GM13976 (cell line): Measurements from ENCODE around the gene BRD7.

ENCODE experiments used
- DNase-seq: peaks from one replicate; pipeline ENCODE4 v3.0.0; 2012; ENCODE audit warnings: low spot score
- in situ Hi-C: fragments of 300-500 bp; cut with MboI; formaldehyde crosslinking; loops from one replicate; pipeline ENCODE4 v1.12.0; 2022; ENCODE audit warnings: low sequenced_read_pairs, mixed read lengths, inconsistent platforms; ENCODE audit not compliant: unreplicated experiment
- TF ChIP-seq, protein P1 (sequence below): IDR thresholded peaks from 2 replicates; pipeline ENCODE4 v1.5.1; 2012; ENCODE audit warnings: borderline replicate concordance, mild to moderate bottlenecking; ENCODE audit not compliant: insufficient read depth; ENCODE audit errors: extremely low read depth, missing control alignments, control extremely low read depth

Gene BRD7

GRCh38 chr16:50285406-50286003 is 83.3 kb downstream of the BRD7 start:
- in situ Hi-C loops = no loop called here
- TF ChIP-seq, protein P1, sequence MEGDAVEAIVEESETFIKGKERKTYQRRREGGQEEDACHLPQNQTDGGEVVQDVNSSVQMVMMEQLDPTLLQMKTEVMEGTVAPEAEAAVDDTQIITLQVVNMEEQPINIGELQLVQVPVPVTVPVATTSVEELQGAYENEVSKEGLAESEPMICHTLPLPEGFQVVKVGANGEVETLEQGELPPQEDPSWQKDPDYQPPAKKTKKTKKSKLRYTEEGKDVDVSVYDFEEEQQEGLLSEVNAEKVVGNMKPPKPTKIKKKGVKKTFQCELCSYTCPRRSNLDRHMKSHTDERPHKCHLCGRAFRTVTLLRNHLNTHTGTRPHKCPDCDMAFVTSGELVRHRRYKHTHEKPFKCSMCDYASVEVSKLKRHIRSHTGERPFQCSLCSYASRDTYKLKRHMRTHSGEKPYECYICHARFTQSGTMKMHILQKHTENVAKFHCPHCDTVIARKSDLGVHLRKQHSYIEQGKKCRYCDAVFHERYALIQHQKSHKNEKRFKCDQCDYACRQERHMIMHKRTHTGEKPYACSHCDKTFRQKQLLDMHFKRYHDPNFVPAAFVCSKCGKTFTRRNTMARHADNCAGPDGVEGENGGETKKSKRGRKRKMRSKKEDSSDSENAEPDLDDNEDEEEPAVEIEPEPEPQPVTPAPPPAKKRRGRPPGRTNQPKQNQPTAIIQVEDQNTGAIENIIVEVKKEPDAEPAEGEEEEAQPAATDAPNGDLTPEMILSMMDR = no peak
- no peak for DNase-seq

DNA sequence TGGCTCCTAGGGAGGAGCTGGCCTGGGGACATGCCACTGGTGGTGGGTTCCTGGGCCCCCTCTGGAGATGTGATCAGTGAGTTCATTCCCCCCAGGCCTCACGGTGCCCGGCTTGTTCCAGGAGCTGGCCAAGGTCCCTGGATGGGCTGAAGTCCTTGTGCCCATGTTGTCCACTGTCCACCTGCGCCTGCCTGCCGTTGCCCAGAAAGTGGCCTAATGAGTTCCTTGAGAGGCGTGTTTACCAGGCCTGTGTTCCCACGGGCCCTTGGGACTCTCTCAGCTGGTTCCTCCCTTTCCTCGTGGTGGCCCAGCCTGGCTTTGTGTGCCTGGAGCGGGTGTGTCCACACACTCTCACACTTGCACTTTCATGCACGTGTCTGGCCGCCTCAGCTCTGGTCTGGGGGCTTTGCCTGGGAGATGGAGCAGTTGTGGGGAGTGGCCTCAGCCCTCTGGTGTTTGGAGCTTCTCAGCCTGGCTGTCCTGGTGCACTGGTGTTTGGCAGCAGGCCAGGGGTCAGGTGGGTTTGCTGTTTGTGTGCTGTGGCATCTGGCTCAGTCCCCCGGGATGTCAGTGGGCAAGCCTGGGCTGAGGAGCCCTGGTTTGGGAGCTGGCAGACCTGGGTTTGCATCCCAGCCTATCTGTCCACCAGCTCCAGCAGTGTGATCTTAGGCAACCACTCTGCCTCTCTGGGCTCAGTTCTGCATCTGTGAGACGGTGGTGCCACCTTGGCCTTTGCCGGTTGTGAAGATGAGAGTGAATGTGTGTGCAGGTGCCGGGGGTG is 84.5 kb downstream of the BRD7 start:
- TF ChIP-seq, protein P1 = no peak

DNA sequence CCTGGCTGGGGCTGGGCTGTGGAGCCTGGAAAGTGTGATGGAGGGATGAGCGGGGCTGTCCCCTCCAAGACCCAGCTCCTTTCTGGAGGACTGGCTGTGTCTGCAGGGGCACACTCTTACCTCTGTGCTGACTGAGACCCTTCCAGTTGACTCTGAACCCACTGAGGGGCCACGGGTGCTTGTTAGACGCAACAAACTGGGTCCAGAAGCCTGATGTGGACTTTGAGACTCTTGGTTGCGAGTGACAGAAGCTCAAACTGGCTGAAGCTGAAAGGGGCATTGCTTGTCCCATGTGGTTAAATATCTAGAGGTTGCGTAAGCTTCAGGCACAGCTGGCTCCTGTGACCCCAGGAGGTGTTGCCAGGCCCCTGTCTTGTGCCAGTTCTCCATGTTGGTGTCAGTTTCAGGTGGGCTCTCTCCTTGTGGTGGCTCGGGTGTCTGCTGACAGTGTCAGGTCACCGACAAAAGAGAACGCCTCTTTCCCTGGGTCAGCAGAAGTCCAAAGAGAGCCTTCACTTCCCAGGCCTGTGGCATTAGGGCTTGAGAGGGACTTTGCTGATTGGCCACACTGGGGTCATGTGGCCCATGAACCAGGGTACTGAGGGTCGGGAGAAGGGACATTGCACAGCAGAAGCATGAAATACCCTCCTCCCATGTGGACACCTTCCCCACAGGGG is 85.7 kb downstream of the BRD7 start:
- in situ Hi-C loops = no loop called here
- DNase-seq = no peak

More for the DNA sequence above, 84.5 kb downstream of the BRD7 start:
- in situ Hi-C loops = no loop called here
- DNase-seq = no peak

DNA sequence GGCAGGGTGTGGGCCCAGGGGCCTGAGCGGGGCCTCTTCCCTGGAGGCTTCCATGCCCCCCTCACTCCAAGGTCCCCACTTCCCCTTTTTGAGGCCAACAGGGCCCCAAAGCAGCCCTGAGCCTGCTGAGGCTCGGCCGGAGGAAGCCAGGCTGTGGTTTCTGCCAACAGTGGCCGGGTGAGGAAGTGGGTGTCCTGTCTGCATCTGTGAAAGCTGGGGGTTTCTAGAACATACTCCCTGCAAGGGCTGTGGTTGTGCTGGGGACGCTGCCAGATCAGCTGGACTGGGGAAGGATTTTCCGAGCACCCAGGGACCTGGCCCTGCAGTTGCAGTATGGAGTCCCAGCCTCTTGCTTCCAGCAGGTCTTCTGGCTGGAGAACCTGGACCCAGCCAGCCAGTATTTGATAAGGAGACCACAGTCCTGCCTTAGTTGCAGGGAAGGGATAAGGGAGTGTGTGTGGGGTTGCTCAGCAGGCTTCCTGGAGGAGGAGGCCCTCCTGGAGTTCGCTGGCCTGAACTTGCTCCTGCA is 86.7 kb downstream of the BRD7 start:
- peak; percentile 84 for DNase-seq
- in situ Hi-C loops = no loop called here
- TF ChIP-seq, protein P1 = no peak

More for the DNA sequence above, 85.7 kb downstream of the BRD7 start:
- TF ChIP-seq, protein P1 = no peak

DNA sequence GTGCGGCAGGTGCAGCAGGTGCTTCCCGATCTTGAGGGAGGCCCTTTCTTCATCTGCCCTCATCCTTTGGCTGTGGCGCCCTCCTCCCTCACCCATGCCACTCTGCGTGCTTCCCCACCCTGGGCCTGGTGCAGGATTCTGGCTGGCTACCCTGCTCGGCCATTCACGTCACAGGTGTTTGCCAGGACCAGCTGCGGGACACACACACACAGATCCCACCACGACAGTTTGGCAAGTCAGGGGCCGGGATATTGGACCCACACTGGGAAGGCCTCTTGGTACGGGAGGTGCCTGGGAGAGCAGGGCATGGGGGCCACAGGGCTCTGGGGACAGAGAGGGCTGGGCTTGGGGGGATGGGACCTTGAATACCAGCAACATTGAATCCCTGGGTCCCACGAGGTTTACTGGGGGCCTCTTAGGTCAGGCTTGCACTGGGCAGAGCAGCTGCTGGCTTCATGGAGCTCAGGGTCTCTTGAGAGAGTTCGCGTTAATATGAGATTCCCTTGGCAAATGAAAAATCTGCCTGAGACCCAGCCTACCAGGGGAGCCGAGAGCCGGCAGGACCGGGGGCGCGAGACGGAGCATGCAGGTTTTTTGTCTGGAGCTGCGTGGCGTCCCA is 87.3 kb downstream of the BRD7 start:
- in situ Hi-C loops = no loop called here
- TF ChIP-seq, protein P1 = no peak
- no peak for DNase-seq

GRCh38 chr16:50280932-50281331 is 87.9 kb downstream of the BRD7 start:
- no peak for DNase-seq
- TF ChIP-seq, protein P1 = no peak
- in situ Hi-C loops = no loop called here
